HEK293 (cell line): ENCODE measurements around the gene DPEP1.

ENCODE experiments used
- CTCF ChIA-PET: fragments of 350-600 bp; formaldehyde crosslinking; extraction: SDS; loops from one replicate; lab custom pipeline; 2021; ENCODE audit warnings: antibody characterized with exemption; lab: Yijun Ruan, JAX
- POLR2A ChIA-PET: fragments of 300-600 bp; formaldehyde crosslinking; extraction: SDS; loops from one replicate; lab custom pipeline; 2020; ENCODE audit warnings: antibody characterized with exemption, inconsistent platforms; lab: Yijun Ruan, JAX
- H3K27ac ChIP-seq: fragments of 200-500 bp; sonication (Bioruptor generic); 2 replicates; pipeline ENCODE4 v1.5.1; 2014; ENCODE audit warnings: low read depth, low read length, control low read depth, inconsistent platforms; ENCODE audit errors: extremely low read depth
- H3K36me3 ChIP-seq, 2 experiments: fragments of 200-500 bp in 1 of 2; sonication (Bioruptor generic) in 1 of 2; 1 replicate in 1 of 2; 2 replicates in 1 of 2; pipeline ENCODE4 v1.5.1; 2014 to 2017; ENCODE audit warnings: inconsistent platforms in 2 of 2, low read length in 2 of 2; ENCODE audit not compliant: control insufficient read depth in 2 of 2, insufficient read depth in 1 of 2
- H3K4me1 ChIP-seq: fragments of 200-500 bp; sonication (Bioruptor generic); 2 replicates; pipeline ENCODE4 v1.5.1; 2014; ENCODE audit warnings: mild to moderate bottlenecking, low read length, inconsistent platforms; ENCODE audit not compliant: control insufficient read depth, insufficient read depth
- H3K4me3 ChIP-seq: 2 replicates; pipeline ENCODE4 v1.5.1; 2011; ENCODE audit warnings: low read depth, mild to moderate bottlenecking, control low read depth, low read length, moderate library complexity
- H3K9me3 ChIP-seq: fragments of 200-500 bp; sonication (Bioruptor generic); 2 replicates; pipeline ENCODE4 v1.5.1; 2014; ENCODE audit warnings: low read depth, low read length, inconsistent platforms; ENCODE audit not compliant: control insufficient read depth, insufficient read depth
- GFI1B ChIP-seq: fragments of 450-650 bp; formaldehyde crosslinking; IDR thresholded peaks from 2 replicates; pipeline ENCODE4 v1.5.1; 2016; ENCODE audit warnings: missing biosample characterization, missing genetic modification characterization
- HOXD13 ChIP-seq: sonication (generic); formaldehyde crosslinking; IDR thresholded peaks from 2 replicates; pipeline ENCODE4 v1.8.0; 2022; ENCODE audit warnings: missing genetic modification reagents, borderline replicate concordance
- IKZF3 ChIP-seq: fragments of 450-650 bp; IDR thresholded peaks from 2 replicates; pipeline ENCODE4 v1.5.0; 2018; ENCODE audit warnings: missing biosample characterization, mild to moderate bottlenecking, missing genetic modification characterization, moderate library complexity
- KLF10 ChIP-seq: fragments of 450-650 bp; IDR thresholded peaks from 2 replicates; pipeline ENCODE4 v1.5.1; 2018; ENCODE audit warnings: missing biosample characterization, mild to moderate bottlenecking, missing genetic modification characterization
- PRDM4 ChIP-seq: fragments of 450-650 bp; formaldehyde crosslinking; IDR thresholded peaks from 2 replicates; pipeline ENCODE4 v1.5.1; 2017; ENCODE audit warnings: missing biosample characterization, missing genetic modification characterization
- ZBTB17 ChIP-seq: fragments of 450-650 bp; formaldehyde crosslinking; IDR thresholded peaks from 2 replicates; pipeline ENCODE4 v1.5.1; 2016; ENCODE audit warnings: missing biosample characterization, missing genetic modification characterization
- ZBTB26 ChIP-seq: fragments of 450-650 bp; formaldehyde crosslinking; optimal IDR thresholded peaks from 2 replicates; pipeline ENCODE3; 2016; ENCODE audit warnings: missing biosample characterization, mild to moderate bottlenecking, missing genetic modification characterization
- ZBTB44 ChIP-seq: fragments of 450-650 bp; IDR thresholded peaks from 2 replicates; pipeline ENCODE4 v1.5.1; 2018; ENCODE audit warnings: missing biosample characterization, mild to moderate bottlenecking, missing genetic modification characterization
- ZBTB6 ChIP-seq: fragments of 450-650 bp; formaldehyde crosslinking; IDR thresholded peaks from 2 replicates; pipeline ENCODE4 v1.5.1; 2017; ENCODE audit warnings: missing biosample characterization, missing genetic modification characterization
- ZNF202 ChIP-seq: fragments of 450-650 bp; formaldehyde crosslinking; IDR thresholded peaks from 2 replicates; pipeline ENCODE4 v1.5.1; 2016; ENCODE audit warnings: missing biosample characterization, missing genetic modification characterization, borderline replicate concordance
- ZNF266 ChIP-seq: fragments of 450-650 bp; formaldehyde crosslinking; IDR thresholded peaks from 2 replicates; pipeline ENCODE4 v1.5.1; 2016; ENCODE audit warnings: missing biosample characterization, missing genetic modification characterization, low read depth
- ZNF404 ChIP-seq: fragments of 450-650 bp; formaldehyde crosslinking; IDR thresholded peaks from 2 replicates; pipeline ENCODE4 v1.5.1; 2017; ENCODE audit warnings: missing biosample characterization, missing genetic modification characterization
- ZNF548 ChIP-seq: fragments of 450-650 bp; formaldehyde crosslinking; IDR thresholded peaks from 2 replicates; pipeline ENCODE4 v1.5.1; 2016; ENCODE audit warnings: missing biosample characterization, missing genetic modification characterization
- ZNF623 ChIP-seq: fragments of 450-650 bp; formaldehyde crosslinking; IDR thresholded peaks from 2 replicates; pipeline ENCODE4 v1.5.1; 2016; ENCODE audit warnings: missing biosample characterization, missing genetic modification characterization
- ZNF626 ChIP-seq: fragments of 450-650 bp; sonication (Bioruptor Pico); formaldehyde crosslinking; IDR thresholded peaks from 2 replicates; pipeline ENCODE4 v1.5.1; 2018; ENCODE audit warnings: missing biosample characterization, missing genetic modification characterization, inconsistent platforms
- ZNF658 ChIP-seq: fragments of 450-650 bp; formaldehyde crosslinking; IDR thresholded peaks from 2 replicates; pipeline ENCODE4; 2016; ENCODE audit warnings: missing biosample characterization, missing genetic modification characterization
- ZNF776 ChIP-seq: fragments of 450-650 bp; formaldehyde crosslinking; IDR thresholded peaks from 2 replicates; pipeline ENCODE4 v1.5.0; 2017; ENCODE audit warnings: missing biosample characterization, missing genetic modification characterization, borderline replicate concordance
- ZNF791 ChIP-seq: fragments of 450-650 bp; formaldehyde crosslinking; IDR thresholded peaks from 2 replicates; pipeline ENCODE4 v1.5.1; 2016; ENCODE audit warnings: missing biosample characterization, missing genetic modification characterization
- ZSCAN18 ChIP-seq: fragments of 450-650 bp; formaldehyde crosslinking; IDR thresholded peaks from 2 replicates; pipeline ENCODE4 v1.5.1; 2016; ENCODE audit warnings: missing biosample characterization, missing genetic modification characterization
- ZSCAN4 ChIP-seq: fragments of 450-650 bp; formaldehyde crosslinking; IDR thresholded peaks from 2 replicates; pipeline ENCODE4 v1.5.1; 2017; ENCODE audit warnings: missing biosample characterization, missing genetic modification characterization

DPEP1 gene

GRCh38 chr16:89613954-89614459 is 565 bp downstream of the DPEP1 start:
- Histone ChIP-seq H3K4me3 (no peak overlapping the region), H3K36me3 (no peaks in the 10 kb centered on the region)
- POLR2A ChIA-PET: interaction anchor here (1.5 kb wide), 1 partner anchor 21 kb away, joined by 4 read pairs; no protein-coding TSS in a partner anchor
- TF ChIP-seq ZNF623 (tag by site-specific recombination) (no peak), ZNF266 (tag by site-specific recombination) (no peak), IKZF3 (tag by site-specific recombination) (no peak), ZNF626 (tag by site-specific recombination) (no peak), ZNF791 (tag by site-specific recombination) (no peak), ZBTB44 (no peak), ZNF202 (tag by site-specific recombination) (no peak), ZNF404 (tag by site-specific recombination) (no peak), ZBTB6 (no peak), ZNF658 (tag by site-specific recombination) (no peak), KLF10 (no peak), ZBTB26 (no peak), ZNF548 (tag by site-specific recombination) (no peak), GFI1B (tag by site-specific recombination) (no peak), ZBTB17 (no peak), ZNF776 (tag by site-specific recombination) (no peak), PRDM4 (tag by site-specific recombination) (no peak), ZSCAN18 (tag by site-specific recombination) (no peak), HOXD13 (CRISPR knock-in tag) (no peak), ZSCAN4 (tag by site-specific recombination) (no peak)
- TF ChIP-seq, all 188 proteins: peak for 0
- CTCF ChIA-PET: interaction anchor here (1.0 to 2.0 kb wide), 4 partner anchors 14 to 45 kb away, joined by 4 to 5 read pairs (median 4); no protein-coding TSS in a partner anchor
- Histone ChIP-seq H3K27ac (no peak overlapping the region), H3K9me3 (no peaks in the 10 kb centered on the region), H3K4me1 (0 out of 2 replicates have a peak, but pooled peaks cover 2% of the 10 kb centered on the region)
